CD4-positive, alpha-beta T cell (primary cell): Measurements from ENCODE around the gene OLFM1. TPM values are rescaled to one million over a fixed set of nuclear protein-coding genes. Genes with fewer than 3 reads are reported as not detected.

ENCODE experiments used
- ATAC-seq: fragments of 200-7000 bp; cut with Tn5 transposase; one replicate; pipeline ENCODE4 v1.10.0; 2022; ENCODE audit warnings: mild to moderate bottlenecking; ENCODE audit not compliant: poor library complexity
- CTCF ChIA-PET: fragments of 350-600 bp; sonication (Branson Sonifier 250); formaldehyde crosslinking; loops from one replicate; lab custom pipeline; 2021; ENCODE audit warnings: antibody characterized with exemption, inconsistent platforms; lab: Charles Lee
- POLR2A ChIA-PET: fragments of 350-600 bp; sonication (Branson Sonifier 250); formaldehyde crosslinking; loops from one replicate; lab custom pipeline; 2021; ENCODE audit warnings: antibody characterized with exemption, inconsistent platforms; lab: Charles Lee
- DNase-seq, 14 experiments: peaks; one replicate each; pipeline ENCODE4 v3.0.0-alpha.2; 2013 to 2020; ENCODE audit warnings: mixed read lengths in 2 of 14
- H3K27ac ChIP-seq, 2 donors: one replicate each; pipeline versions ENCODE4 v1.5.1 to v1.7.0; 2013; ENCODE audit warnings: low read length in 2 of 2, low read depth in 1 of 2, mild to moderate bottlenecking in 1 of 2
- H3K27me3 ChIP-seq, 2 experiments: 1 replicate in 1 of 2; 2 replicates in 1 of 2; pipeline versions ENCODE4 v1.6.1 to v1.7.0; 2013; ENCODE audit warnings: low read length in 2 of 2, control low read depth in 1 of 2, mild to moderate bottlenecking in 1 of 2, moderate library complexity in 1 of 2; ENCODE audit not compliant: insufficient read depth in 2 of 2, control insufficient read depth in 1 of 2
- H3K36me3 ChIP-seq: one replicate; pipeline ENCODE4 v1.6.1; 2013; ENCODE audit warnings: low read length, control low read depth; ENCODE audit not compliant: insufficient read depth
- H3K4me1 ChIP-seq: one replicate; pipeline ENCODE4 v1.6.1; 2013; ENCODE audit warnings: low read length, control low read depth; ENCODE audit not compliant: insufficient read depth
- H3K4me3 ChIP-seq: one replicate; pipeline ENCODE4 v1.5.1; 2013; ENCODE audit warnings: mild to moderate bottlenecking, low read length, moderate library complexity
- H3K9me3 ChIP-seq, 2 experiments: 1 replicate in 1 of 2; 2 replicates in 1 of 2; pipeline versions ENCODE4 v1.6.1 to v1.7.0; 2013; ENCODE audit warnings: low read length in 2 of 2, mild to moderate bottlenecking in 2 of 2, control low read depth in 1 of 2, moderate library complexity in 1 of 2; ENCODE audit not compliant: control insufficient read depth in 1 of 2, insufficient read depth in 1 of 2
- H3K27ac Mint-ChIP-seq: one replicate; pipeline ENCODE4 v1.8.0; 2020; ENCODE audit warnings: mixed read lengths
- H3K27me3 Mint-ChIP-seq: one replicate; pipeline ENCODE4 v1.8.0; 2021; ENCODE audit warnings: mixed read lengths
- H3K36me3 Mint-ChIP-seq: one replicate; pipeline ENCODE4 v1.8.0; 2021; ENCODE audit warnings: low read depth, mixed read lengths
- H3K4me1 Mint-ChIP-seq: one replicate; pipeline ENCODE4 v1.8.0; 2021; ENCODE audit warnings: low read depth, mixed read lengths
- H3K4me3 Mint-ChIP-seq: one replicate; pipeline ENCODE4 v1.8.0; 2020; ENCODE audit warnings: mild to moderate bottlenecking, mixed read lengths
- H3K9me3 Mint-ChIP-seq: one replicate; pipeline ENCODE4 v1.8.0; 2020; ENCODE audit warnings: mixed read lengths
- CTCF ChIP-seq: fragments of 200-600 bp; IDR thresholded peaks from one replicate; pipeline ENCODE4 v1.8.0; 2022; ENCODE audit warnings: antibody characterized with exemption, mild to moderate bottlenecking
- intact Hi-C, 2 experiments: fragments of 100-400 bp; cut with DNase I in 1 of 2; cut with micrococcal nuclease in 1 of 2; formaldehyde crosslinking; loops; one replicate each; pipeline versions ENCODE4 v1.15.1 to v1.9.0; 2023 to 2025; cut with DNase I, micrococcal nuclease
- total RNA-seq, 174 experiments: library from RNA in 2 of 174; stranded (reverse) in 2 of 174; gene quantifications; one replicate each; pipeline ENCODE4 v1.2.3 and lab custom pipeline; 2021 to 2026

Gene OLFM1
- total RNA-seq, 2 experiments from 2014 or later = not detected

DNA sequence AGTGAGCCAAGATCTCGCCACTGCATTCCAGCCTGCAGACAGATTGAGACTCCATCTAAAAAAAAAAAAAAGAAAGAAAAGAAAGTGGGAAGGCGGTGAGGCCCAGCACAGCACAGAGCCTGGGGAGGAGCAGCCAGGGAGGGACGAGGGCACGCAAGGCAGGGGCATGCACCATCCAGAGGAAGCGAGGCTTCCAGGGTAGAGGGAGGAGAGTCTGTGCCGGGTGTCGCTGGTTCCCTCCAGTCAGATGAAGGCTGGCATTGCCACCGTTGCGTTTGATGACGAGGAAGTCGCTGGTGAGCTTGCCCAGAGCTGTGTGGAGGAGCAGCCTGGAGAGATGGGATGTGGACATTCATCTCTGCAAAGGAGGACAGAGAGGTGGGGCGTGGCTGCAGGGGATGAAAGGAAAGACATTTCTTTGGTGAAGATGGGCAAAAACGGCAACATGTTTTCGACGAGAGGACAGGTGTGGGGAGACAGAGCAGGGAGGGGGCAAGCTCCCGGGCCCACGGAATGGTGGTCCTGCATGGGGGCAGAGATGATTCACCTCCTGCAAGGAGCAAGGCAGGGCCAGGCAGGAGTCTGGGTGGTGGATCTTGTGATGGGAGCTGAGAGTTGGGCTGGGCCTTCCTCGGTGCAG is 18.6 kb upstream of the OLFM1 start:
- POLR2A ChIA-PET = no interaction called here
- DNase-seq (peak in 1 of 14 experiments; percentile 19), ATAC-seq (no peak)
- H3K4me3 Mint-ChIP-seq = no peak overlapping the region
- H3K27ac ChIP-seq = no peak overlapping the region
- intact Hi-C loops = no loop called here
- H3K27me3 Mint-ChIP-seq = peaks cover 41% of the 10 kb centered on the region
- CTCF ChIA-PET = no interaction called here
- no peak overlapping the region for H3K27ac Mint-ChIP-seq
- H3K4me1 Mint-ChIP-seq = no peaks in the 10 kb centered on the region
- no peaks in the 10 kb centered on the region for H3K36me3 ChIP-seq
- H3K9me3 Mint-ChIP-seq = peaks cover 6% of the 10 kb centered on the region
- peaks cover 3% of the 10 kb centered on the region for H3K36me3 Mint-ChIP-seq
- peaks cover 0 to 12% of the 10 kb centered on the region in 2 experiments for H3K9me3 ChIP-seq
- H3K27me3 ChIP-seq = peaks cover 0 to 10% of the 10 kb centered on the region in 2 experiments
- H3K4me3 ChIP-seq = no peak overlapping the region
- H3K4me1 ChIP-seq = no peaks in the 10 kb centered on the region
- no peak for TF ChIP-seq CTCF

- CTCF ChIA-PET = no interaction called here
- Histone ChIP-seq H3K27ac (no peak overlapping the region), H3K36me3 (no peaks in the 10 kb centered on the region), H3K27me3 (peaks cover 1 to 14% of the 10 kb centered on the region in 2 experiments), H3K4me3 (no peak overlapping the region), H3K4me1 (no peaks in the 10 kb centered on the region), H3K9me3 (peaks cover 0 to 11% of the 10 kb centered on the region in 2 experiments)
- Mint-ChIP-seq H3K4me3 (no peak overlapping the region), H3K4me1 (no peaks in the 10 kb centered on the region), H3K27me3 (peaks cover 47% of the 10 kb centered on the region), H3K36me3 (peaks cover 3% of the 10 kb centered on the region), H3K27ac (no peak overlapping the region), H3K9me3 (no peaks in the 10 kb centered on the region)
- DNase-seq = peak in 1 of 14 experiments; percentile 16
- intact Hi-C loops = no loop called here
- no peak for ATAC-seq
- POLR2A ChIA-PET = no interaction called here
- TF ChIP-seq CTCF = no peak
These were observed 17.8 kb upstream of the OLFM1 start for GRCh38 chr9:135069558-135070197.

DNA sequence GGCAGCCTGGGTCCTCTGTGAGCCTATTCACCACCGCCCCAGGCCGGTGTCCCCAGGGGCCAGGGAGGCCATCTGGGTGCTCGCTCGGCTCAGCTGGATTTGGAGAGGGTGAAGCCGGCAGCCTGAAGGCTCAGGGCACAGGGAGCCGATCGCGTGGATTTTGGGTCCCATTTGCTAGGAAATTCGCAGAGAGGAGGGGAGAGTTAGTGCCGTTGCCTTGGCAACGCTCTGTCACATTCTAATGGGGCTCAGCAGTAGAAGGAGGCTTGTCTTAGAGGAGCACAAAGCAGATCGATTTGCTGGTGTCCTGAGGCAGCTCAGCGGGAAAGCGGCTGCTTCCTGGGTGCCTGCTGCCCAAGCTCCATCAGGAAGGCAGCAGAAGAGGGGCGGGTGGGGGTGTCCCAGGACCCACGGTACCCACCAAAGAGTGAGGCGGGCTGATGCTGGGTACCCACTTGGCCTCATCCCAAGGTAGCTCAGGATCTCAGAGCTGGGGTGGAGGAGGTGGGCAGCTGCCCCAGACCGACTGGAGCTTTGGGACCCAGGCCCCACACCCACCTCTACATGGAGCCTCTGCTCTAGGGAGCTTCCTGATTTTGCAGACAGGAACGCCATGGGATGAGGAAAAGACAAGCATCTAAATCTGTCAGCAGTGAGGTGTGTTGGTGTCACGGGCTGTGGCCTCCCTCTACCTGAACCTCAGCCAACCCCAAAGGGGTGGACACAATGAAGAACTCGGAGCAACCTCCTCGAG is 17.1 kb upstream of the OLFM1 start:
- intact Hi-C loops = no loop called here
- Histone ChIP-seq H3K36me3 (no peaks in the 10 kb centered on the region), H3K27ac (no peak overlapping the region), H3K4me1 (no peaks in the 10 kb centered on the region), H3K4me3 (no peak overlapping the region), H3K9me3 (peaks cover 0 to 5% of the 10 kb centered on the region in 2 experiments), H3K27me3 (peaks cover 4 to 10% of the 10 kb centered on the region in 2 experiments)
- Mint-ChIP-seq H3K36me3 (peaks cover 3% of the 10 kb centered on the region), H3K4me1 (no peaks in the 10 kb centered on the region), H3K4me3 (no peak overlapping the region), H3K27me3 (peaks cover 49% of the 10 kb centered on the region), H3K9me3 (no peaks in the 10 kb centered on the region), H3K27ac (no peak overlapping the region)
- DNase-seq (peak in 1 of 14 experiments; percentile 7), ATAC-seq (no peak)
- CTCF ChIA-PET = no interaction called here
- POLR2A ChIA-PET = no interaction called here
- TF ChIP-seq CTCF = no peak
